ENCODE data around the gene THRSP. TPM values are rescaled to one million over a fixed set of nuclear protein-coding genes. Genes with fewer than 3 reads are reported as not detected.

THRSP gene
- total and polyA plus RNA-seq, 2 donors (not counting 1 experiment from before 2014, with no cell fraction given): under 0.01 to 0.19 TPM

DNA sequence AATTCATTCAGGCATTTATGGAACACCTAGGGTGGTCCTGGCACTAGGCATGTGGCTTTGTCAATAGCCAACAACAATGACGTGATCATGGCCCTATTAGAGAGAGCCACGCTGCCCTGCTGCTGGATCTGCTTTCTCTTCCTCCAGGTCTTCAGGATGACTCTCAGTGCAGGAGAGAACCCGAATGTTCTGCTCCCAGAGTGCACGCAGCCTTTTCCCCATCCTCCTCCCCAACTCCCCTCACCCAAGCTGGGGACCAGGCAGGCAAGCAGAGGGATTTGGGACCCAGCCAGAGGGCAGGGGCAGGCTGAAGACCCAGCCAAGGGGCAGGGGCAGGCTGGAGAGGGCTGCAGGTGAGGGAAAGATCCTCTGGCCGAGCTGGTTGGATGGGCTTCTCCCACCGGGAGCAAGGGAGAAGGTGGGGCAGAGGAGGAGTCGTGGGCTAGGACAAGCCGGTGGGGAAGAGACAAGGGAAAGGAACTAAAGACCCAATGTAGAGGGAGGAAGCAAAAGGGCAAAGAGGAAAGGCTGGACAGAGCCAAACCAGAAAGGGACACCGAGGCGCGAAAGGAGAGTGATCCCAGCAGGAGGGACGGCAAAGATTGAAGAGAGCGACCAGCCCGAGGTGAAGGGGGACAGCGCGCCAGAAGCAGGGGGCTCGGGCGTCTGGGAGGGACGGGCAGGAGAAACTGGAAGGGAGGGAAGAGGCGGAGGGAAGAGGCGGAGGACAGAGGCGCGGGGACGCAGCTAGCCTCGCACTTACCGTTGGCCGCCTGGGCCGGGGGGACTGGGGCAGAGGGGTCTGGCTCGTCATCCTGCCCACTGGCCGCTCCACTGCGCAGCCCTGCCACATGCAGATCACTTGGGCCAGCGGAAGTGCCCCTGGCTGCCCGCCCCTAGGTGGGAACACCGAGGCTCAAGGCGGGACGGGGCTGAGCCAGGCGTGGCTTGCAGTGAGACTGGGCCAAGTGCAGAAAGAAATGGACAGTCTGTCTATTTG is 41.0 kb upstream of the THRSP start, which contains the start of gene KCTD14:
Gene KCTD14 (minus strand): TSS at position 880 of the 1,000 bp plus-strand sequence. CDS start 27 bp downstream, at position 853.
- Histone ChIP-seq H3K9me3 (ENCODE audit: control insufficient read depth, insufficient read depth, low read depth, low read length) (no peaks in the 10 kb centered on the region), H3K79me2 (ENCODE audit: control insufficient read depth, insufficient read depth, low read length) (no peaks in the 10 kb centered on the region), H3K4me2 (ENCODE audit: extremely low read depth, insufficient read depth, low read length) (peak within 1 kb of the TSS; percentile 83), H3K4me1 (ENCODE audit: control insufficient read depth, extremely low read depth, insufficient read depth, low read length) (peaks cover 3% of the 10 kb centered on the region), H3K4me3 (replicated peaks in 1 of 4; ENCODE audit: control extremely low read depth in 1 of 4, insufficient read depth in 1 of 4, low read depth in 3 of 4, low read length in 4 of 4) (peak within 1 kb of the TSS; percentile 41 to 56 (median 47)), H3K9ac (ENCODE audit: insufficient read depth, low read length) (peak within 1 kb of the TSS; percentile 13), H3K27ac (ENCODE audit: insufficient read depth, low read length) (no peak within 1 kb of the TSS), H3K36me3 (ENCODE audit: control insufficient read depth, insufficient read depth, low read length) (no peaks in the 10 kb centered on the region), H4K20me1 (ENCODE audit: control insufficient read depth, extremely low read depth, insufficient read depth, low read length) (no peaks in the 10 kb centered on the region), H2AFZ (ENCODE audit: low read length) (peak within 1 kb of the TSS; percentile 79), H3K27me3 (ENCODE audit: control insufficient read depth, insufficient read depth, low read length) (no peaks in the 10 kb centered on the region)
- TF ChIP-seq, protein P1, sequence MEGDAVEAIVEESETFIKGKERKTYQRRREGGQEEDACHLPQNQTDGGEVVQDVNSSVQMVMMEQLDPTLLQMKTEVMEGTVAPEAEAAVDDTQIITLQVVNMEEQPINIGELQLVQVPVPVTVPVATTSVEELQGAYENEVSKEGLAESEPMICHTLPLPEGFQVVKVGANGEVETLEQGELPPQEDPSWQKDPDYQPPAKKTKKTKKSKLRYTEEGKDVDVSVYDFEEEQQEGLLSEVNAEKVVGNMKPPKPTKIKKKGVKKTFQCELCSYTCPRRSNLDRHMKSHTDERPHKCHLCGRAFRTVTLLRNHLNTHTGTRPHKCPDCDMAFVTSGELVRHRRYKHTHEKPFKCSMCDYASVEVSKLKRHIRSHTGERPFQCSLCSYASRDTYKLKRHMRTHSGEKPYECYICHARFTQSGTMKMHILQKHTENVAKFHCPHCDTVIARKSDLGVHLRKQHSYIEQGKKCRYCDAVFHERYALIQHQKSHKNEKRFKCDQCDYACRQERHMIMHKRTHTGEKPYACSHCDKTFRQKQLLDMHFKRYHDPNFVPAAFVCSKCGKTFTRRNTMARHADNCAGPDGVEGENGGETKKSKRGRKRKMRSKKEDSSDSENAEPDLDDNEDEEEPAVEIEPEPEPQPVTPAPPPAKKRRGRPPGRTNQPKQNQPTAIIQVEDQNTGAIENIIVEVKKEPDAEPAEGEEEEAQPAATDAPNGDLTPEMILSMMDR (conservative IDR thresholded peaks at IDR 0.05 in 1 of 2, IDR thresholded peaks at IDR 0.05 in 1 of 2; ENCODE audit: low read depth in 1 of 2, low read length in 2 of 2): no peak
- no peak for TF ChIP-seq EZH2 (IDR thresholded peaks at IDR 0.05; ENCODE audit: low read length, missing control alignments)
- DNase-seq (ENCODE audit: low read depth in 2 of 2): no peak

DNA sequence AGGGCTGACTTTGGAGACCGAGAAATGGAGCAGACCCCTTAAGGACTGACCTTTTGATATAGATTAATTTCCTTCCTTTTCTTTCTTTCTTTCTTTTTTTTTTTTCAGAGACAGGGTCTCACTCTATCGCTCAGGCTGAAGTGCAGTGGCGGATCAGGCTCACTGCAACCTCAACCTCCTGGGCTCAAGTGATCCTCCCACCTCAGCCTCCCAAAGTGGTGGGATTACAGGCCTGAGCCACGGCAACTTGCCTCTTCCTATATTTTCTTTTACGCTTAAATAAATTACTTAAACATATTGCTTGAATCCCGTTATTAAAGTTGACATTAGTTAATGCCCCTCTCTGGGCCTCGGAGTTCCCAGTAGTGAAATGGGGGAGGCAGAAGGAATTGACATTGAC is 40.2 kb upstream of the THRSP start:
- H3K4me2 ChIP-seq (ENCODE audit: extremely low read depth, insufficient read depth, low read length): peak overlapping the region; percentile 83
- DNase-seq (ENCODE audit: low read depth in 2 of 2): no peak
- H4K20me1 ChIP-seq (ENCODE audit: control insufficient read depth, extremely low read depth, insufficient read depth, low read length): no peaks in the 10 kb centered on the region
- no peak overlapping the region for H3K27ac ChIP-seq (ENCODE audit: insufficient read depth, low read length)
- no peaks in the 10 kb centered on the region for H3K27me3 ChIP-seq (ENCODE audit: control insufficient read depth, insufficient read depth, low read length)
- H3K4me3 ChIP-seq (replicated peaks in 1 of 4; ENCODE audit: control extremely low read depth in 1 of 4, insufficient read depth in 1 of 4, low read depth in 3 of 4, low read length in 4 of 4): peak overlapping the region; percentile 41 to 56 (median 47)
- H2AFZ ChIP-seq (ENCODE audit: low read length): peak overlapping the region; percentile 79
- H3K36me3 ChIP-seq (ENCODE audit: control insufficient read depth, insufficient read depth, low read length): no peaks in the 10 kb centered on the region
- TF ChIP-seq, protein P1 (conservative IDR thresholded peaks at IDR 0.05 in 1 of 2, IDR thresholded peaks at IDR 0.05 in 1 of 2; ENCODE audit: low read depth in 1 of 2, low read length in 2 of 2): no peak
- TF ChIP-seq EZH2 (IDR thresholded peaks at IDR 0.05; ENCODE audit: low read length, missing control alignments): no peak
- H3K4me1 ChIP-seq (ENCODE audit: control insufficient read depth, extremely low read depth, insufficient read depth, low read length): peaks cover 3% of the 10 kb centered on the region
- no peaks in the 10 kb centered on the region for H3K79me2 ChIP-seq (ENCODE audit: control insufficient read depth, insufficient read depth, low read length)
- no peaks in the 10 kb centered on the region for H3K9me3 ChIP-seq (ENCODE audit: control insufficient read depth, insufficient read depth, low read depth, low read length)
- H3K9ac ChIP-seq (ENCODE audit: insufficient read depth, low read length): no peak overlapping the region

GRCh38 chr11:78025378-78025777 is 38.3 kb upstream of the THRSP start:
- H3K4me3 ChIP-seq (replicated peaks in 1 of 4; ENCODE audit: control extremely low read depth in 1 of 4, insufficient read depth in 1 of 4, low read depth in 3 of 4, low read length in 4 of 4): no peak overlapping the region
- H3K27ac ChIP-seq (ENCODE audit: insufficient read depth, low read length): no peak overlapping the region
- H3K9ac ChIP-seq (ENCODE audit: insufficient read depth, low read length): no peak overlapping the region
- no peaks in the 10 kb centered on the region for H3K27me3 ChIP-seq (ENCODE audit: control insufficient read depth, insufficient read depth, low read length)
- H3K4me2 ChIP-seq (ENCODE audit: extremely low read depth, insufficient read depth, low read length): no peak overlapping the region
- H3K4me1 ChIP-seq (ENCODE audit: control insufficient read depth, extremely low read depth, insufficient read depth, low read length): peaks cover 3% of the 10 kb centered on the region
- no peak for DNase-seq (ENCODE audit: low read depth in 2 of 2)
- no peaks in the 10 kb centered on the region for H3K9me3 ChIP-seq (ENCODE audit: control insufficient read depth, insufficient read depth, low read depth, low read length)
- TF ChIP-seq EZH2 (IDR thresholded peaks at IDR 0.05; ENCODE audit: low read length, missing control alignments): no peak
- TF ChIP-seq, protein P1 (conservative IDR thresholded peaks at IDR 0.05 in 1 of 2, IDR thresholded peaks at IDR 0.05 in 1 of 2; ENCODE audit: low read depth in 1 of 2, low read length in 2 of 2): no peak
- H2AFZ ChIP-seq (ENCODE audit: low read length): no peak overlapping the region
- no peaks in the 10 kb centered on the region for H3K79me2 ChIP-seq (ENCODE audit: control insufficient read depth, insufficient read depth, low read length)
- H3K36me3 ChIP-seq (ENCODE audit: control insufficient read depth, insufficient read depth, low read length): no peaks in the 10 kb centered on the region
- no peaks in the 10 kb centered on the region for H4K20me1 ChIP-seq (ENCODE audit: control insufficient read depth, extremely low read depth, insufficient read depth, low read length)

All from fibroblast of lung (primary cell).